Activated naive CD8-positive, alpha-beta T cell treated with anti-CD3 and anti-CD28 coated beads for 36 hours (primary cell): ENCODE data around the gene SLC25A17. TPM values are rescaled to one million over a fixed set of nuclear protein-coding genes. Genes with fewer than 3 reads are reported as not detected.
"Not testable (repeated sequence)": the region's sequence is repeated elsewhere in the genome, so short reads cannot be mapped to it uniquely, and the experiment has no call there.

Source experiments
- DNase-seq: peaks from one replicate; pipeline ENCODE4 v3.0.0; 2021
- H3K27ac Mint-ChIP-seq: one replicate; pipeline ENCODE4 v1.8.0; 2022; ENCODE audit warnings: mild to moderate bottlenecking, moderate library complexity, mixed read lengths
- H3K27me3 Mint-ChIP-seq: one replicate; pipeline ENCODE4 v1.8.0; 2022; ENCODE audit warnings: mild to moderate bottlenecking, mixed read lengths
- H3K36me3 Mint-ChIP-seq: one replicate; pipeline ENCODE4 v1.8.0; 2021; ENCODE audit warnings: mild to moderate bottlenecking, mixed read lengths
- H3K4me1 Mint-ChIP-seq: one replicate; pipeline ENCODE4 v1.8.0; 2021; ENCODE audit warnings: mixed read lengths
- H3K4me3 Mint-ChIP-seq: one replicate; pipeline ENCODE4 v1.8.0; 2022; ENCODE audit warnings: mild to moderate bottlenecking, moderate library complexity, mixed read lengths
- H3K9me3 Mint-ChIP-seq: one replicate; pipeline ENCODE4 v1.8.0; 2022; ENCODE audit warnings: mixed read lengths
- total RNA-seq, 2 experiments: library from RNA; stranded (reverse); gene quantifications; one replicate each; pipeline ENCODE4 v1.2.3, GENCODE V29; 2021

Gene SLC25A17
- total RNA-seq, 2 experiments from 2014 or later, result 39.0 to 40.6 TPM

- Mint-ChIP-seq H3K4me3 (no peak overlapping the region), H3K27ac (no peak overlapping the region), H3K36me3 (peaks cover 10% of the 10 kb centered on the region), H3K9me3 (no peaks in the 10 kb centered on the region), H3K4me1 (peaks cover 6% of the 10 kb centered on the region), H3K27me3 (no peaks in the 10 kb centered on the region)
- no peak for DNase-seq
Measured at GRCh38 chr22:40799008-40799407, 20.1 kb downstream of the SLC25A17 start.

DNA sequence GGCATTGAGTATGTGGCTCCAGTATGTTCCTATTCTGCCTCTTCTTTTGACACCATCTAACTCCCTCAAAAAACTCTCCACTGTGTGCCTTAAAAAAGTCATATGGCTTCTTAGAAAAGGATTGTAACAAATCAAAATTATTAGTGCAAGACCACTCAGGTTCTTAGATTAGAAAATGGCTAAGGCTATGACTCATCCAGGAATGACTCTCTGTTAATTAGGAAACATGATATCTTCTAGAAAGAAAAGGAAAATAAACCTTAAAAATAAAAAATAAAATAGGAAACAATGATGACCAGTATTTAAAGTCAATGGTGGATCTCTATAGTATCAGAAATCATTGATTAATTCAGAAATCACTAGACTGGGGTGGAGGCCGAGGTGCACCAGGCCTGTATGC lies 21.7 kb downstream of the SLC25A17 start:
- no peak for DNase-seq
- Mint-ChIP-seq H3K9me3 (no peaks in the 10 kb centered on the region), H3K36me3 (peaks cover 19% of the 10 kb centered on the region), H3K4me1 (peaks cover 14% of the 10 kb centered on the region), H3K4me3 (no peak overlapping the region), H3K27ac (no peak overlapping the region), H3K27me3 (no peaks in the 10 kb centered on the region)

- peaks cover 34% of the 10 kb centered on the region for H3K36me3 Mint-ChIP-seq
- H3K27ac Mint-ChIP-seq, result no peak overlapping the region
- no peak for DNase-seq
- no peaks in the 10 kb centered on the region for H3K9me3 Mint-ChIP-seq
- H3K4me3 Mint-ChIP-seq, result no peak overlapping the region
- H3K27me3 Mint-ChIP-seq, result no peaks in the 10 kb centered on the region
- peaks cover 21% of the 10 kb centered on the region for H3K4me1 Mint-ChIP-seq
Measured at GRCh38 chr22:40792451-40792850, 26.7 kb downstream of the SLC25A17 start.

GRCh38 chr22:40791241-40791640 lies 27.9 kb downstream of the SLC25A17 start:
- DNase-seq, result no peak
- Mint-ChIP-seq H3K36me3 (peaks cover 36% of the 10 kb centered on the region), H3K4me3 (no peak overlapping the region), H3K27ac (no peak overlapping the region), H3K9me3 (no peaks in the 10 kb centered on the region), H3K4me1 (peaks cover 21% of the 10 kb centered on the region), H3K27me3 (no peaks in the 10 kb centered on the region)

- peaks cover 21% of the 10 kb centered on the region for H3K4me1 Mint-ChIP-seq
- peaks cover 33% of the 10 kb centered on the region for H3K36me3 Mint-ChIP-seq
- no peak overlapping the region for H3K27ac Mint-ChIP-seq
- no peaks in the 10 kb centered on the region for H3K27me3 Mint-ChIP-seq
- DNase-seq, result no peak
- no peak overlapping the region for H3K4me3 Mint-ChIP-seq
- H3K9me3 Mint-ChIP-seq, result no peaks in the 10 kb centered on the region
Measured at GRCh38 chr22:40789131-40789530, 30.0 kb downstream of the SLC25A17 start.

DNA sequence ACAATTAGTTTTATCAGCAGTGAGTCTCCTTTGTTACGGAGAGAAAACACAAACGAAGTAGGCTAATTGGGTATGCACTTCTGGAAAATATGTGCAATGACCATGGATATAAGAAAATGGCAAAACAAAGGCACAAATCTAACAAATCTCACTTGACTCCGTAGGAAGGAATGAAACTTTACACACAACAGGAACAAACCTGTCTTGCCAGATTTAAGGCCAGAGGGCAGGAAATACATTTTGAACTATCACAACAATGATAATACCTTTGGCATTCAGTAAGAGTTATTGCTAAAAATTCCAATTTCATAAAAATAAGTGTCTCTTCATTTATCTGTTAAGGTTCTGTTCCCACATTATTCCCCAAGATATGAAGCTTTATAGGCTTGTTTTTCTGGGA lies 36.6 kb downstream of the SLC25A17 start:
- H3K36me3 Mint-ChIP-seq, result peaks cover 10% of the 10 kb centered on the region
- no peak overlapping the region for H3K4me3 Mint-ChIP-seq
- H3K27ac Mint-ChIP-seq, result no peak overlapping the region
- DNase-seq, result no peak
- H3K9me3 Mint-ChIP-seq, result no peaks in the 10 kb centered on the region
- no peaks in the 10 kb centered on the region for H3K4me1 Mint-ChIP-seq
- H3K27me3 Mint-ChIP-seq, result no peaks in the 10 kb centered on the region

- H3K27me3 Mint-ChIP-seq, H3K4me3 Mint-ChIP-seq, H3K27ac Mint-ChIP-seq, H3K4me1 Mint-ChIP-seq, DNase-seq, H3K9me3 Mint-ChIP-seq, H3K36me3 Mint-ChIP-seq: not testable (repeated sequence)
Measured at GRCh38 chr22:40781749-40782148, 37.4 kb downstream of the SLC25A17 start.

- Mint-ChIP-seq H3K27me3 (no peaks in the 10 kb centered on the region), H3K27ac (no peak overlapping the region), H3K36me3 (peaks cover 20% of the 10 kb centered on the region), H3K4me1 (peaks cover 13% of the 10 kb centered on the region), H3K9me3 (no peaks in the 10 kb centered on the region), H3K4me3 (no peak overlapping the region)
- no peak for DNase-seq
Measured at GRCh38 chr22:40769761-40770160, 49.4 kb downstream of the SLC25A17 start.

DNA sequence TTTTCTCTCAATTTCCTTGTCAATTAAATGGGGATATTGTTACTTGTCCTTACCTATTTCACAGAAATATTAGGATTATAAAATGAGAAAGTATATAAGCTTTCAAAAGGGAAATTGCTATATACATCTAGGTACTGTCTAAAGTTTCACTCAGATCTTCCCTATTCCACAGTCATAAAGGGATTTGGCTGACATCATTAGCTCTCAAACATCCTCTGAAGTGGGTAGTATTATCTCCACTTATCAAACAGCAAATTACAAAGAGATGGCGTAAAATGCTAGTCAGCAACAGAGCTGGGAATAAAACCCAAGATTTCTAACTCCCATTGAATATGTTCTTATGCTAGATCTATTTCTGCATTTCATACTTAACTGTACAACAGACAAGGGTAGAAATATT lies 50.9 kb downstream of the SLC25A17 start:
- Mint-ChIP-seq H3K4me1 (peaks cover 12% of the 10 kb centered on the region), H3K9me3 (no peaks in the 10 kb centered on the region)

GRCh38 chr22:40766956-40767355 lies 52.2 kb downstream of the SLC25A17 start:
- Mint-ChIP-seq H3K4me1 (peaks cover 12% of the 10 kb centered on the region), H3K27me3 (no peaks in the 10 kb centered on the region), H3K36me3 (peaks cover 12% of the 10 kb centered on the region), H3K27ac (no peak overlapping the region), H3K4me3 (no peak overlapping the region), H3K9me3 (no peaks in the 10 kb centered on the region)
- DNase-seq, result no peak

More for the DNA sequence above, 50.9 kb downstream of the SLC25A17 start:
- no peak overlapping the region for H3K27ac Mint-ChIP-seq
- no peak for DNase-seq
- peaks cover 12% of the 10 kb centered on the region for H3K36me3 Mint-ChIP-seq
- no peaks in the 10 kb centered on the region for H3K27me3 Mint-ChIP-seq
- no peak overlapping the region for H3K4me3 Mint-ChIP-seq

DNA sequence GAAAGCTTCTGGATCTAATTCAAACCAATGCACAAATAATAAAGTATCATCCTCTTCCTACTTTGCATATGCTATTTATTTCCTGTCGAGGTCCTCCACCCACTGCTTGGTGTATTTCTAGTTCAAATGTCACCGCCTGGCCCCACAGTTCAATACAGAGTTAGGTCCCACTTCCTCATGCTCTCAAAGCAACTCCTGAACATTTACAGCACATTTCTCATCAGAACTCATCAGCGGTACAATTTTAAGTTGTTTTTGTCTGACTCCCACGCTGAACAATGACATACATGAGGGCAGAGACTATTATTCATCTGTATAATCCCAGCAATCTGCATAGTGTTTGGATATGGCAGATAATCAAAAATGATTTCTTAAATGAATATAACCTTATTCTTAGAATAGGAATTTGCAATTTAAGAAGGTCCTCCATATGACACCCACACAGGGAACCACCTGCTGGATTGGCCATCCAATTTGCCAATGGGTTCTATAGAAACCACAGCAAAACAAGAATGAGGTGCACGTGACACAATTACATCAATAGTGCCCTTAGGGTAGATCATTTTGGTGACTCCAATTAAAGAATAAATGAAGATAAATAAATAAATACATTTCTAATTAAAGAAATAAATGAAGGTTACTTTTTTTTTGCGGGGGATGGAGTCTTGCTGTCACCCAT lies 54.2 kb downstream of the SLC25A17 start:
- peak overlapping the region; percentile 76 for H3K27ac Mint-ChIP-seq
- no peak overlapping the region for H3K4me3 Mint-ChIP-seq
- no peaks in the 10 kb centered on the region for H3K9me3 Mint-ChIP-seq
- DNase-seq, result peak; percentile 8
- H3K4me1 Mint-ChIP-seq, result peaks cover 11% of the 10 kb centered on the region
- H3K27me3 Mint-ChIP-seq, result no peaks in the 10 kb centered on the region
- H3K36me3 Mint-ChIP-seq, result peaks cover 2% of the 10 kb centered on the region

DNA sequence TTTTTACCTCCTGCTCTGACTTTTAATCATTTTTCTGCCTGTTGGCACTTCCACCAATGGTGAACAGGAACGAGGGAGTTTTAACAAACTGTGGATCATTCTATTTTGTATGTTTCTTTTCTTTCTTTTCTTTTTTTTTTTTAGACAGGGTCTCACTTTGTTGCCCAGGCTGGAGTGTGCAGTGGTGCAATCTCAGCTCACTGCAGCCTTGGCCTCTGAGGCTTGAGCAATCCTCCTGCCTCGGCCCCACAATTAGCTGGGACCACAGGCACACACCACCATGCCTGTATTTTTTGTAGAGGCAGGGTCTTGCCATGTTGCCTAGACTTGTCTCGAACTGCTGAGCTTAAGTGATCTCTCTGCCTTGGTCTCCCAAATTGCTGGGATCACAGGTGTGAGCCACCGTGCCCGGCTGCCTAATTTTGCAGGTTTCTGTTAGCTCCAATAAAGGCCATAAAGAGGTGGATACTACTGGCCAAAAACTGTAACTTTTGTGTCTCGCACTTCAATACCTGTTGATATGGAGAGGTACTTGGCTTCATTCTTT lies 59.8 kb downstream of the SLC25A17 start:
- no peak overlapping the region for H3K4me3 Mint-ChIP-seq
- no peak overlapping the region for H3K27ac Mint-ChIP-seq
- H3K36me3 Mint-ChIP-seq, result no peaks in the 10 kb centered on the region
- no peaks in the 10 kb centered on the region for H3K27me3 Mint-ChIP-seq
- no peaks in the 10 kb centered on the region for H3K9me3 Mint-ChIP-seq
- no peak for DNase-seq
- H3K4me1 Mint-ChIP-seq, result peaks cover 3% of the 10 kb centered on the region

GRCh38 chr22:40758851-40759250 lies 60.3 kb downstream of the SLC25A17 start:
- H3K4me3 Mint-ChIP-seq, H3K36me3 Mint-ChIP-seq, H3K27me3 Mint-ChIP-seq, H3K4me1 Mint-ChIP-seq, DNase-seq, H3K9me3 Mint-ChIP-seq, H3K27ac Mint-ChIP-seq: not testable (repeated sequence)

GRCh38 chr22:40758390-40758789 lies 60.8 kb downstream of the SLC25A17 start:
- peaks cover 2% of the 10 kb centered on the region for H3K4me1 Mint-ChIP-seq
- H3K27ac Mint-ChIP-seq, result no peak overlapping the region
- DNase-seq, result no peak
- no peaks in the 10 kb centered on the region for H3K36me3 Mint-ChIP-seq
- H3K4me3 Mint-ChIP-seq, result no peak overlapping the region
- H3K9me3 Mint-ChIP-seq, result no peaks in the 10 kb centered on the region
- H3K27me3 Mint-ChIP-seq, result no peaks in the 10 kb centered on the region

GRCh38 chr22:40757071-40757470 lies 62.1 kb downstream of the SLC25A17 start:
- Mint-ChIP-seq H3K27ac (no peak overlapping the region), H3K27me3 (no peaks in the 10 kb centered on the region), H3K9me3 (no peaks in the 10 kb centered on the region), H3K4me1 (peaks cover 2% of the 10 kb centered on the region), H3K36me3 (no peaks in the 10 kb centered on the region), H3K4me3 (no peak overlapping the region)
- DNase-seq, result no peak

DNA sequence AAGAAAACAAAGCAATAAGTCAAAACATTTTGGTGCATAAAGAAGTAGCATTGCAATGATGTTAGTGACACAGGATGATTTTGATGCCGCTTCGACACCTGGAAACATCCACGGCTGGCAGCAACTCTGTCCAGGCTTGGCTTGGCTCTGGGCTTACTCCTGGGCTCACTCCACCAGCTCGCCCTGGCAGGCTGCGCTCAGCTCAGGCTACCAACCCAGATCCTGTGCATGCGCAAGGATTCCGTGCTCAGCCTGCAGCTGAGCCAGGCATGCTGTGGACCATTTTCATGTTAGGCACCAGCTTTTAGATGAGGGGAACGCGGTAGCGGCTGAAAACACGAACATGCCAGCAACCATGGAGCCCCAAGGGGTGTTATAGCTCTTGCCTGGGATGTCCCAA lies 66.0 kb downstream of the SLC25A17 start:
- Mint-ChIP-seq H3K4me1 (peaks cover 2% of the 10 kb centered on the region), H3K27me3 (no peaks in the 10 kb centered on the region), H3K27ac (no peak overlapping the region), H3K4me3 (no peak overlapping the region), H3K36me3 (no peaks in the 10 kb centered on the region), H3K9me3 (no peaks in the 10 kb centered on the region)
- no peak for DNase-seq
